Pancreas (tissue), 10 donors: Measurements from ENCODE around the gene RPAIN. TPM values are rescaled to one million over a fixed set of nuclear protein-coding genes. Genes with fewer than 3 reads are reported as not detected.

Experiments used
- ATAC-seq, 4 donors: fragments of 200-7000 bp; cut with Tn5 transposase; one replicate each; pipeline versions ENCODE4 v1.8.0 to v1.9.1; 2020; ENCODE audit warnings: mild to moderate bottlenecking in 4 of 4, moderate library complexity in 4 of 4
- DNase-seq, 6 donors: peaks; one replicate each; pipeline ENCODE4 v3.0.0-alpha.2; 2020
- FAIRE-seq: peaks from 2 replicates; lab custom pipeline; 2012; peaks lifted over from hg19 to GRCh38; lab: Jason Lieb, UNC
- H3K27ac ChIP-seq, 4 donors: fragments of 200-600 bp; sonication (generic); 1 replicate in 3 of 4; 2 replicates in 1 of 4; pipeline versions ENCODE4 v1.5.0 to v1.8.0; 2020
- H3K27me3 ChIP-seq, 4 donors: fragments of 200-600 bp; one replicate each; pipeline ENCODE4 v1.8.0; 2021
- H3K36me3 ChIP-seq, 3 donors: fragments of 200-600 bp; sonication (generic) in 1 of 3; one replicate each; pipeline versions ENCODE4 v1.5.0 to v1.8.0; 2020 to 2021
- H3K4me1 ChIP-seq, 3 donors: fragments of 200-600 bp; one replicate each; pipeline ENCODE4 v1.8.0; 2021
- H3K4me3 ChIP-seq, 4 donors: fragments of 200-600 bp; sonication (generic) in 2 of 4; one replicate each; pipeline versions ENCODE4 v1.5.0 to v1.8.0; 2020 to 2021
- H3K9me3 ChIP-seq, 4 donors: fragments of 200-600 bp; one replicate each; pipeline ENCODE4 v1.8.0; 2021
- WGBS, 2 donors: extraction: QIAGEN DNeasy Blood & Tissue Kit; methylation state at CpG; one replicate each; pipeline ENCODE4 v1.1.7; 2013; 5-methylcytosine and 5-hydroxymethylcytosine counted together
- intact Hi-C, 3 donors: fragments of 100-400 bp; cut with DNase I; formaldehyde crosslinking; loops; one replicate each; pipeline versions ENCODE4 v1.11.1 to v1.14.2; 2022
- polyA plus RNA-seq, 2 donors: library from polyadenylated mRNA; stranded (reverse); fragments of 200-250 nt; gene quantifications; one replicate each; pipeline ENCODE4 v1.2.3, GENCODE V29; 2013
- total RNA-seq, 6 donors: library from RNA; stranded (reverse); fragmentation: NEBNext Ultra II Directional in 4 of 6; extraction: Animal tissue kit (Norgen Biotek cat#: 25700) in 4 of 6; gene quantifications; one replicate each; pipeline versions ENCODE4 v1.2.1 to v1.2.4, GENCODE V29; 2021 to 2023
- TF ChIP-seq, protein P1 (sequence below), 4 donors: fragments of 200-600 bp; sonication (generic) in 3 of 4; IDR thresholded peaks; one replicate each; pipeline versions ENCODE4 v1.5.0 to v1.8.0; 2021; ENCODE audit warnings: antibody characterized with exemption in 4 of 4
- donor health status: healthy with polysubstance abuse.
- donor health status: DM: no; HTN: no; CAD: no; lungs with moderate emphysema.
- donor health status: DM: no; HTN: no; CAD: no.
- donor health status: control.
- donor health status: control.
- donor health status: Bipolar disorder and iron deficiency.
- donor health status: DM: yes; HTN: yes; CAD: no.
- donor health status: DM: no; HTN: no; CAD: no.
- donor health status: DM: no; HTN: no; CAD: no.
- donor health status: DM: yes; HTN: yes; CAD: no.

Gene RPAIN
- total and polyA plus RNA-seq, 8 donors, result 13.3 to 39.2 (median 16.8) TPM

DNA sequence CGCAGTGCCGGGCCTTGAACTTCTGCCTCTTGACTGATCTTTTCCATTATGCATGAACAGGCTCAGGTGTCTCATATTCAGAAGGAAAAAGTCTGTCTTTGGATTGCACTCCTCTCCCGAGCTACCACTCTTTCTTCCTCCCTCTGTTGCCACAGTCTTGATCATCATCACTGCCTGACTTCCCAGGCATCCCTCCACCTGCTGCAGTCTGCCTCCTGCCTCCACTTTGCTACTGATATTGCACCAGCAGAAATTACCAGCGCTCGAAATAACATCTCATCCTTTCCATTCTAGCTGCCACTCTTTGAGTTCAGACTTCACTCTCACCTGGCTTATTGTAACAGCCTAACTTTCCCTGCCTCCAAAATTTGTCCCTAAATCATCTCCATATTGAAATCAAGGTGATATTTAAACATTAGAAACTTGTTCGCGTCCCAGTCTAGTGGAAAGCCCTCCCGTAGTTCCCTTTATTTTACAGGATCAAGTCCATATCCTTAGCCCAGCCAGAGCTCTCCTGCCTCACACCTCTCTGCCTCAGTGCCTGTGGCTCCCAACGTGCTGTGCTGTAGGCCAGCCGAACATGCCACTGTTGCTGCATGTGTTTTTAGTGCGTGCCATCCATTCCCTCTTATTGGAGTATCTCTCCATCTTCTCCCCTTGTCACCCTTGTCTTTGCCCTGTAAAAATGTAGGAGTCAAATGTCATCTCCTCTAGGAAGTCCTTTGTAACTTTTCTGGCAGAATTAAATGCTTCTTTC, 40.5 kb upstream of the RPAIN start:
- intact Hi-C loops, result no loop called here
- H3K27me3 ChIP-seq, result no peaks in the 10 kb centered on the region
- H3K36me3 ChIP-seq, result peaks cover 0 to 72% (median 26%) of the 10 kb centered on the region in 3 donors
- no peaks in the 10 kb centered on the region for H3K9me3 ChIP-seq
- H3K4me3 ChIP-seq, result no peak overlapping the region
- ATAC-seq (peak in 1 of 4 donors; percentile 5), DNase-seq (no peak), FAIRE-seq (no peak)
- H3K27ac ChIP-seq, result no peak overlapping the region
- TF ChIP-seq, protein P1, sequence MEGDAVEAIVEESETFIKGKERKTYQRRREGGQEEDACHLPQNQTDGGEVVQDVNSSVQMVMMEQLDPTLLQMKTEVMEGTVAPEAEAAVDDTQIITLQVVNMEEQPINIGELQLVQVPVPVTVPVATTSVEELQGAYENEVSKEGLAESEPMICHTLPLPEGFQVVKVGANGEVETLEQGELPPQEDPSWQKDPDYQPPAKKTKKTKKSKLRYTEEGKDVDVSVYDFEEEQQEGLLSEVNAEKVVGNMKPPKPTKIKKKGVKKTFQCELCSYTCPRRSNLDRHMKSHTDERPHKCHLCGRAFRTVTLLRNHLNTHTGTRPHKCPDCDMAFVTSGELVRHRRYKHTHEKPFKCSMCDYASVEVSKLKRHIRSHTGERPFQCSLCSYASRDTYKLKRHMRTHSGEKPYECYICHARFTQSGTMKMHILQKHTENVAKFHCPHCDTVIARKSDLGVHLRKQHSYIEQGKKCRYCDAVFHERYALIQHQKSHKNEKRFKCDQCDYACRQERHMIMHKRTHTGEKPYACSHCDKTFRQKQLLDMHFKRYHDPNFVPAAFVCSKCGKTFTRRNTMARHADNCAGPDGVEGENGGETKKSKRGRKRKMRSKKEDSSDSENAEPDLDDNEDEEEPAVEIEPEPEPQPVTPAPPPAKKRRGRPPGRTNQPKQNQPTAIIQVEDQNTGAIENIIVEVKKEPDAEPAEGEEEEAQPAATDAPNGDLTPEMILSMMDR (IDR thresholded peaks at IDR 0.05), result no peak
- H3K4me1 ChIP-seq, result no peaks in the 10 kb centered on the region
- WGBS, 2 donors, result 87 to 88% methylated on average over 11 of the region's 11 CpGs

GRCh38 chr17:5380491-5381135, 39.4 kb upstream of the RPAIN start:
- Histone ChIP-seq H3K4me1 (no peaks in the 10 kb centered on the region), H3K36me3 (peaks cover 0 to 76% (median 35%) of the 10 kb centered on the region in 3 donors), H3K27ac (no peak overlapping the region), H3K9me3 (no peaks in the 10 kb centered on the region), H3K27me3 (no peaks in the 10 kb centered on the region), H3K4me3 (no peak overlapping the region)
- intact Hi-C loops, result no loop called here
- DNase-seq, result no peak
- TF ChIP-seq, protein P1 (IDR thresholded peaks at IDR 0.05), result no peak
- no peak for FAIRE-seq
- 72 to 75% methylated on average over 7 of the region's 7 CpGs for WGBS, 2 donors
- peak in 2 of 4 donors; percentile 9 to 10 for ATAC-seq

DNA sequence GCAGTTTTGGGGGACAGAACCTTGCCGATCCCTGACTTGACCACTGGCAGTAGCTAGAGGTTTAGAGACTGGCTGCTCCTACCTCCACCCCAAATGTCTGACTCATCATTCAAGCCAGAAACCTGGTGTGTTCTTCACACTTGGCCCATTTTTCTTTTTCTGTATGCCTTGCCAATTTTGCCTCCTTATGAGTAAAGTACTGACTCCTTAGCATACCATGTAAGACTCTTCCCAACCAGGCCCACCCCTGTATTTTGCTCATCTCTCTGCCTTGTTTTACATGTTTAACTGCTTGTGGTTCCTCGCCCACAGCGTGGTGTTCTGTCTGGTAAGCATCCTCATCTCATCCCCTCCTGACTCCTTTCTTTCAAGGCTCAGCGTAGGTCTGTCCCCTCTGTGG, 38.4 kb upstream of the RPAIN start:
- no peak overlapping the region for H3K27ac ChIP-seq
- no peak overlapping the region for H3K4me3 ChIP-seq
- WGBS, 2 donors, result 94 to 96% methylated on average over 4 of the region's 4 CpGs
- no peaks in the 10 kb centered on the region for H3K4me1 ChIP-seq
- H3K36me3 ChIP-seq, result peaks cover 0 to 76% (median 36%) of the 10 kb centered on the region in 3 donors
- no peak for DNase-seq
- H3K27me3 ChIP-seq, result no peaks in the 10 kb centered on the region
- intact Hi-C loops, result no loop called here
- TF ChIP-seq, protein P1 (IDR thresholded peaks at IDR 0.05), result no peak
- FAIRE-seq, result no peak
- H3K9me3 ChIP-seq, result no peaks in the 10 kb centered on the region
- ATAC-seq, result no peak

GRCh38 chr17:5391678-5392077, 28.3 kb upstream of the RPAIN start:
- intact Hi-C loops, result no loop called here
- no peaks in the 10 kb centered on the region for H3K4me1 ChIP-seq
- DNase-seq (no peak), ATAC-seq (peak in 2 of 4 donors; percentile 22 to 36), FAIRE-seq (no peak)
- peaks cover 9 to 71% (median 43%) of the 10 kb centered on the region in 3 donors for H3K36me3 ChIP-seq
- H3K27ac ChIP-seq, result no peak overlapping the region
- 78 to 82% methylated on average over 5 of the region's 5 CpGs for WGBS, 2 donors
- no peaks in the 10 kb centered on the region for H3K9me3 ChIP-seq
- no peaks in the 10 kb centered on the region for H3K27me3 ChIP-seq
- H3K4me3 ChIP-seq, result no peak overlapping the region
- TF ChIP-seq, protein P1 (IDR thresholded peaks at IDR 0.05), result no peak
